ENCODE results near the gene SRRM1.

The SRRM1 gene

GRCh38 chr1:24635195-24635843 lies 7.8 kb upstream of the SRRM1 start:
- no peaks in the 10 kb centered on the region for H3K27me3 Mint-ChIP-seq
- H3K4me1 Mint-ChIP-seq (ENCODE audit: low read depth) = peaks cover 7% of the 10 kb centered on the region
- H3K36me3 Mint-ChIP-seq = no peaks in the 10 kb centered on the region
- H3K4me3 Mint-ChIP-seq = no peak overlapping the region
- H3K27ac Mint-ChIP-seq = no peak overlapping the region
- H3K9me3 Mint-ChIP-seq (ENCODE audit: low read depth) = no peaks in the 10 kb centered on the region

GRCh38 chr1:24636661-24637357 lies 6.3 kb upstream of the SRRM1 start:
- Mint-ChIP-seq H3K27ac (no peak overlapping the region), H3K36me3 (no peaks in the 10 kb centered on the region), H3K4me1 (ENCODE audit: low read depth) (peaks cover 15% of the 10 kb centered on the region), H3K9me3 (ENCODE audit: low read depth) (no peaks in the 10 kb centered on the region), H3K27me3 (no peaks in the 10 kb centered on the region), H3K4me3 (no peak overlapping the region)

DNA sequence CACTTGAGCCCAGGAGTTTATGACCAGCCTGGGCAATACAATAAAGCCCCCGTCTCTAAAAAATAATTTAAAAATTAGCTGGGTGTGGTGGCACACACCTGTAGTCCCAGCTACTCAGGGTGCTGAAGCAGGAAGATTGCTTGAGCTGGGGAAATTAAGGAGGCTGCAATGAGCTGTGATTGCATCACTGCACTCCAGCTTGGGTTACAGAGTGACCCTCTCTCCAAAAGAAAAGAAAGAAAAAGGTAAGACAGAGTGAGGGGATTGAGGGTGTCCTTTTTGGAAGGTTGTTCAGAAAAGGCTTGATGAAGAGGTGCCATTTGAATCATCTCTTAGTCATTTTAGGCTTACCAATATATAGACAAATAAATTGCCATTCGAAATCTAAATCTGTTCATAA lies 4.0 kb upstream of the SRRM1 start:
- Mint-ChIP-seq H3K27me3 (no peaks in the 10 kb centered on the region), H3K27ac (peak overlapping the region; percentile 22), H3K4me3 (no peak overlapping the region), H3K4me1 (ENCODE audit: low read depth) (peaks cover 18% of the 10 kb centered on the region), H3K9me3 (ENCODE audit: low read depth) (no peaks in the 10 kb centered on the region), H3K36me3 (no peaks in the 10 kb centered on the region)

GRCh38 chr1:24639881-24640280 lies 3.2 kb upstream of the SRRM1 start:
- H3K36me3 Mint-ChIP-seq = no peaks in the 10 kb centered on the region
- no peaks in the 10 kb centered on the region for H3K27me3 Mint-ChIP-seq
- peak overlapping the region; percentile 22 for H3K27ac Mint-ChIP-seq
- no peaks in the 10 kb centered on the region for H3K9me3 Mint-ChIP-seq (ENCODE audit: low read depth)
- peaks cover 26% of the 10 kb centered on the region for H3K4me1 Mint-ChIP-seq (ENCODE audit: low read depth)
- H3K4me3 Mint-ChIP-seq = no peak overlapping the region

GRCh38 chr1:24640288-24640687 lies 2.8 kb upstream of the SRRM1 start:
- H3K27me3 Mint-ChIP-seq = no peaks in the 10 kb centered on the region
- H3K36me3 Mint-ChIP-seq = no peaks in the 10 kb centered on the region

GRCh38 chr1:24641646-24642151 lies 1.4 kb upstream of the SRRM1 start:
- Mint-ChIP-seq H3K36me3 (peaks cover 3% of the 10 kb centered on the region), H3K4me3 (peak overlapping the region; percentile 97), H3K27me3 (no peaks in the 10 kb centered on the region), H3K9me3 (ENCODE audit: low read depth) (no peaks in the 10 kb centered on the region), H3K27ac (peak overlapping the region; percentile 100), H3K4me1 (ENCODE audit: low read depth) (peaks cover 39% of the 10 kb centered on the region)

More at GRCh38 chr1:24640288-24640687, 2.8 kb upstream of the SRRM1 start:
- H3K9me3 Mint-ChIP-seq (ENCODE audit: low read depth) = no peaks in the 10 kb centered on the region
- H3K27ac Mint-ChIP-seq = no peak overlapping the region
- peaks cover 28% of the 10 kb centered on the region for H3K4me1 Mint-ChIP-seq (ENCODE audit: low read depth)
- no peak overlapping the region for H3K4me3 Mint-ChIP-seq

DNA sequence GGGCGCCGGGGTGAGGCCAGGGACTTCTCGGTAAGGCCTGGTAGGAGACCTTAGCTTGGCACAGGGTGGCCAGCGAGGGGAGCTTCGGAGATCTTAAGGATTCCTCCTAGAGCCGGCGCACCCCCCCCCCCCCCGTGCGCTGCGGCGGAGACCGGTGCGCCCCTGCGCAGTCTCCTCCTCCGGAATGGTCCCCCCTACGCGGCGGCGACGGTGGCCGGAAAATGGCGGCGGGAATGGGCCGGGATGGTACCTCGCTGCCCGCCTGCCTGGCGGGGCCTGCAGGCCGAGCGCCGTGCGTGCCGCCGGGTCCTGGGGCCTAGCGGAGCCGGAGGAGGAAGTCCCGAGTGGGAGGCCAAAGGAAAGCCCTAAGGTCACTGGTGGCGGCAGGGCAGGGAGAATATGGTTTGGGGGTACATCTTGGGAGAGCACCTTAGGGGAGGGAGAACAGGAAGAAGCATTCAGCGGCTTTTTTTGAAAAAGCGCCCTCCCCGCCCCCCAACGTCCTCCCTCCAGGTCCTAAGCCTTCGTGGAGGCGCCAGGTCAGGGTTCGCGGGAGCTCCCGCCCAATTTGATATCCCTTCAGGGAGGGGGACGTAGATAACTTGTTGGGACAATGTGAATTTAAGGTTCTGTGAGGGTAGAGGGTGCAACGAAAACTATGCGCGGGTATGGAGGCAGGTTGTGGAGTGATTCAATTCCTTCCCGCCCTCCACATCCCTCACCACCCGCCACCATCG lies 429 bp downstream of the SRRM1 start:
- H3K36me3 Mint-ChIP-seq = peaks cover 3% of the 10 kb centered on the region
- peaks cover 54% of the 10 kb centered on the region for H3K4me1 Mint-ChIP-seq (ENCODE audit: low read depth)
- H3K27ac Mint-ChIP-seq = peak overlapping the region; percentile 90
- no peaks in the 10 kb centered on the region for H3K9me3 Mint-ChIP-seq (ENCODE audit: low read depth)
- peak overlapping the region; percentile 97 for H3K4me3 Mint-ChIP-seq
- H3K27me3 Mint-ChIP-seq = no peaks in the 10 kb centered on the region

DNA sequence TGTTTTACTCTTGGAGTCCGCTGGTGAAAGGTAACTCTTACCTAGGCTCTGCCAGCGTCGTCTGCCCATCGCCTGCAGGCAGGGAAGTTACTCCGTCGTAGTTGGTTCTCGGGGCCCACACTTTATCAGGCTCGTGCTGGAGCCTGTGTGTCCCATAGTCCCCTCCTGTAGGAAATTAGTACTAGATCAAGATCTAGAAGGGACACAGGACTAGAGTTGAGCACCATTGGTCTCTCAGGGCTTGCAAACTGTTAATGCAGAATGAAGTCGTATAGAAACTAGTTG lies 940 bp downstream of the SRRM1 start:
- Mint-ChIP-seq H3K4me3 (peak overlapping the region; percentile 97), H3K36me3 (peaks cover 3% of the 10 kb centered on the region), H3K9me3 (ENCODE audit: low read depth) (no peaks in the 10 kb centered on the region), H3K27ac (peak overlapping the region; percentile 90), H3K4me1 (ENCODE audit: low read depth) (peaks cover 57% of the 10 kb centered on the region), H3K27me3 (no peaks in the 10 kb centered on the region)

GRCh38 chr1:24648919-24649318 lies 5.8 kb downstream of the SRRM1 start:
- H3K36me3 Mint-ChIP-seq = peaks cover 9% of the 10 kb centered on the region
- H3K9me3 Mint-ChIP-seq (ENCODE audit: low read depth) = no peaks in the 10 kb centered on the region
- H3K27me3 Mint-ChIP-seq = no peaks in the 10 kb centered on the region
- peaks cover 58% of the 10 kb centered on the region for H3K4me1 Mint-ChIP-seq (ENCODE audit: low read depth)
- no peak overlapping the region for H3K4me3 Mint-ChIP-seq
- H3K27ac Mint-ChIP-seq = no peak overlapping the region

GRCh38 chr1:24652382-24652781 lies 9.3 kb downstream of the SRRM1 start:
- no peaks in the 10 kb centered on the region for H3K27me3 Mint-ChIP-seq
- H3K27ac Mint-ChIP-seq = no peak overlapping the region
- H3K36me3 Mint-ChIP-seq = peaks cover 6% of the 10 kb centered on the region
- H3K4me1 Mint-ChIP-seq (ENCODE audit: low read depth) = peaks cover 49% of the 10 kb centered on the region
- H3K9me3 Mint-ChIP-seq (ENCODE audit: low read depth) = no peaks in the 10 kb centered on the region
- H3K4me3 Mint-ChIP-seq = no peak overlapping the region

DNA sequence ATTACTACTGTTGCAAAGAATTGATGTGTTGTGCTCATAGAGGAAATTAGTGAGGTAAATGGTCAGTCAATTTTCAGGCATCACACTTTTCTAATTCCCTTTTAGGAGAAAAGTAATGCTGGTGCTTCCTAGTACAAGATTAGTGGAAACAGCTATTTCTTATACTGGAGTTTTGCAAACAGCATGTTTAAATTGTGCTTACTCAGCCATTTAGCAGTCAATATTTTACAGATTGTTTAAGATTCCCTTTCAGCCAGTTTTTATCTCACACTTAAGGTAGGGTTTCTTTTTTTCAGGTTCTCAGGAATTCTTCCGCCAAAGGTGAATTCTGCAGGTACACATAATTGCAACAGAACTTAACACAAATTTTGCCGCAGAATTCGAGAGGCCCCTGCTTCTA lies 10.9 kb downstream of the SRRM1 start:
- peak overlapping the region; percentile 2 for H3K27ac Mint-ChIP-seq
- peaks cover 50% of the 10 kb centered on the region for H3K4me1 Mint-ChIP-seq (ENCODE audit: low read depth)
- H3K27me3 Mint-ChIP-seq = no peaks in the 10 kb centered on the region
- peaks cover 6% of the 10 kb centered on the region for H3K36me3 Mint-ChIP-seq
- H3K9me3 Mint-ChIP-seq (ENCODE audit: low read depth) = no peaks in the 10 kb centered on the region
- no peak overlapping the region for H3K4me3 Mint-ChIP-seq

- Mint-ChIP-seq H3K4me3 (no peak overlapping the region), H3K36me3 (peaks cover 6% of the 10 kb centered on the region), H3K9me3 (ENCODE audit: low read depth) (no peaks in the 10 kb centered on the region), H3K4me1 (ENCODE audit: low read depth) (peaks cover 52% of the 10 kb centered on the region), H3K27me3 (no peaks in the 10 kb centered on the region), H3K27ac (no peak overlapping the region)
Observed at GRCh38 chr1:24656046-24656445, 12.9 kb downstream of the SRRM1 start.

GRCh38 chr1:24657781-24658180 lies 14.7 kb downstream of the SRRM1 start:
- H3K27ac Mint-ChIP-seq = peak overlapping the region; percentile 70
- H3K27me3 Mint-ChIP-seq = no peaks in the 10 kb centered on the region
- H3K36me3 Mint-ChIP-seq = peaks cover 3% of the 10 kb centered on the region
- H3K4me1 Mint-ChIP-seq (ENCODE audit: low read depth) = peaks cover 50% of the 10 kb centered on the region
- H3K9me3 Mint-ChIP-seq (ENCODE audit: low read depth) = no peaks in the 10 kb centered on the region
- peak overlapping the region; percentile 2 for H3K4me3 Mint-ChIP-seq

GRCh38 chr1:24659166-24659904 lies 16.2 kb downstream of the SRRM1 start:
- Mint-ChIP-seq H3K27me3 (no peaks in the 10 kb centered on the region), H3K9me3 (ENCODE audit: low read depth) (no peaks in the 10 kb centered on the region), H3K4me3 (peak overlapping the region; percentile 48), H3K4me1 (ENCODE audit: low read depth) (peaks cover 49% of the 10 kb centered on the region), H3K36me3 (peaks cover 2% of the 10 kb centered on the region), H3K27ac (peak overlapping the region; percentile 77)

Data from activated naive CD8-positive, alpha-beta T cell (primary cell).